H9 (cell line): ENCODE results near the gene CAB39L. TPM values are rescaled to one million over a fixed set of nuclear protein-coding genes. Genes with fewer than 3 reads are reported as not detected.

ENCODE experiments used
- DNase-seq: peaks from one replicate; pipeline ENCODE4 v3.0.0-alpha.2; 2017
- H2AFZ ChIP-seq: one replicate; pipeline ENCODE4 v1.6.1; 2013; ENCODE audit warnings: mild to moderate bottlenecking, low read length, control low read depth, moderate library complexity
- H2AK5ac ChIP-seq: 2 replicates; pipeline ENCODE4 v1.6.1; 2013; ENCODE audit warnings: low read length, control low read depth, mixed read lengths; ENCODE audit not compliant: insufficient read length
- H2BK120ac ChIP-seq: one replicate; pipeline ENCODE4 v1.6.1; 2013; ENCODE audit warnings: low read depth, mild to moderate bottlenecking, low read length, control low read depth, inconsistent platforms; ENCODE audit not compliant: poor library complexity, severe bottlenecking
- H2BK12ac ChIP-seq: 2 replicates; pipeline ENCODE4 v1.6.1; 2013; ENCODE audit warnings: low read length, control low read depth, mixed read lengths, low read depth; ENCODE audit not compliant: insufficient read length
- H2BK15ac ChIP-seq: 2 replicates; pipeline ENCODE4 v1.6.1; 2013; ENCODE audit warnings: low read depth, low read length, control low read depth
- H2BK20ac ChIP-seq: one replicate; pipeline ENCODE4 v1.6.1; 2013; ENCODE audit warnings: low read depth, mild to moderate bottlenecking, low read length, control low read depth, inconsistent platforms; ENCODE audit not compliant: poor library complexity, severe bottlenecking
- H2BK5ac ChIP-seq: 2 replicates; pipeline ENCODE4 v1.6.1; 2013; ENCODE audit warnings: low read length, control low read depth, mixed read lengths; ENCODE audit not compliant: insufficient read length
- H3K14ac ChIP-seq: 2 replicates; pipeline ENCODE4 v1.6.1; 2013; ENCODE audit warnings: low read length, control low read depth; ENCODE audit not compliant: insufficient read depth
- H3K18ac ChIP-seq: 2 replicates; pipeline ENCODE4 v1.6.1; 2013; ENCODE audit warnings: low read depth, mild to moderate bottlenecking, mixed read lengths, low read length, control low read depth; ENCODE audit not compliant: insufficient read length
- H3K23ac ChIP-seq: 2 replicates; pipeline ENCODE4 v1.6.1; 2013; ENCODE audit warnings: low read length, control low read depth, mixed read lengths, low read depth; ENCODE audit not compliant: insufficient read length
- H3K23me2 ChIP-seq: 2 replicates; pipeline ENCODE4 v1.6.1; 2013; ENCODE audit warnings: low read depth, mild to moderate bottlenecking, mixed read lengths, low read length, control low read depth; ENCODE audit not compliant: insufficient read length, poor library complexity, severe bottlenecking
- H3K27ac ChIP-seq: 2 replicates; pipeline ENCODE4 v1.5.1; 2013; ENCODE audit warnings: low read length, control low read depth, mixed read lengths, low read depth; ENCODE audit not compliant: insufficient read length
- H3K27me3 ChIP-seq: 2 replicates; pipeline ENCODE4 v1.6.1; 2013; ENCODE audit warnings: low read length, control low read depth, inconsistent platforms; ENCODE audit not compliant: insufficient read depth
- H3K4ac ChIP-seq: 2 replicates; pipeline ENCODE4 v1.6.1; 2013; ENCODE audit warnings: low read depth, mild to moderate bottlenecking, control low read depth, inconsistent platforms, low read length, moderate library complexity
- H3K4me1 ChIP-seq: 2 replicates; pipeline ENCODE4 v1.6.1; 2013; ENCODE audit warnings: low read length, control low read depth, inconsistent platforms; ENCODE audit not compliant: insufficient read depth
- H3K4me2 ChIP-seq: 2 replicates; pipeline ENCODE4 v1.6.1; 2013; ENCODE audit warnings: low read length, control low read depth, mixed read lengths; ENCODE audit not compliant: insufficient read length, insufficient read depth
- H3K56ac ChIP-seq: 2 replicates; pipeline ENCODE4 v1.6.1; 2013; ENCODE audit warnings: low read depth, mild to moderate bottlenecking, mixed read lengths, low read length, control low read depth; ENCODE audit not compliant: insufficient read length
- H3K79me1 ChIP-seq: 2 replicates; pipeline ENCODE4 v1.6.1; 2013; ENCODE audit warnings: low read depth, mild to moderate bottlenecking, moderate library complexity, low read length, control low read depth, inconsistent platforms; ENCODE audit not compliant: insufficient read depth, poor library complexity, severe bottlenecking
- H3K79me2 ChIP-seq: 2 replicates; pipeline ENCODE4 v1.6.1; 2013; ENCODE audit warnings: low read length, control low read depth, inconsistent platforms; ENCODE audit not compliant: insufficient read depth
- H3K9ac ChIP-seq: 2 replicates; pipeline ENCODE4 v1.6.1; 2013; ENCODE audit warnings: low read length, control low read depth, mixed read lengths; ENCODE audit not compliant: insufficient read length; ENCODE audit errors: extremely low read depth
- H3K9me3 ChIP-seq: one replicate; pipeline ENCODE4 v1.6.1; 2013; ENCODE audit warnings: low read depth, low read length, inconsistent platforms; ENCODE audit not compliant: control insufficient read depth
- H3T11ph ChIP-seq: one replicate; pipeline ENCODE4 v1.6.1; 2013; ENCODE audit warnings: mild to moderate bottlenecking, low read length, control low read depth, inconsistent platforms
- H4K20me1 ChIP-seq: one replicate; pipeline ENCODE4 v1.6.1; 2013; ENCODE audit not compliant: control insufficient read depth, insufficient read length, insufficient read depth
- H4K5ac ChIP-seq: 2 replicates; pipeline ENCODE4 v1.6.1; 2013; ENCODE audit warnings: low read depth, mild to moderate bottlenecking, mixed read lengths, low read length, control low read depth; ENCODE audit not compliant: insufficient read length
- H4K8ac ChIP-seq: replicated peaks from 2 replicates; pipeline ENCODE4 v1.6.1; 2013; ENCODE audit warnings: low read length, control low read depth, mixed read lengths, low read depth; ENCODE audit not compliant: insufficient read length
- H4K91ac ChIP-seq: 2 replicates; pipeline ENCODE4 v1.6.1; 2013; ENCODE audit warnings: low read depth, mild to moderate bottlenecking, moderate library complexity, mixed read lengths, low read length, control low read depth; ENCODE audit not compliant: insufficient read length
- H3K27ac Mint-ChIP-seq, 3 experiments: 2 replicates in 2 of 3; 3 replicates in 1 of 3; pipeline ENCODE4 v1.8.0; 2020 to 2021; ENCODE audit warnings: mixed read lengths in 3 of 3, mild to moderate bottlenecking in 1 of 3, moderate library complexity in 1 of 3
- H3K27me3 Mint-ChIP-seq: 2 replicates; pipeline ENCODE4 v1.8.0; 2021; ENCODE audit warnings: low read depth, mild to moderate bottlenecking, moderate library complexity, mixed read lengths
- H3K36me3 Mint-ChIP-seq, 3 experiments: 2 replicates in 2 of 3; 3 replicates in 1 of 3; pipeline ENCODE4 v1.8.0; 2020 to 2021; ENCODE audit warnings: low read depth in 3 of 3, mixed read lengths in 3 of 3; ENCODE audit not compliant: insufficient read depth in 1 of 3
- H3K4me1 Mint-ChIP-seq, 2 experiments: 2 replicates each; pipeline ENCODE4 v1.8.0; 2020; ENCODE audit warnings: mixed read lengths in 2 of 2
- H3K4me3 Mint-ChIP-seq, 2 experiments: 2 replicates in 1 of 2; 3 replicates in 1 of 2; pipeline ENCODE4 v1.8.0; 2020 to 2021; ENCODE audit warnings: mild to moderate bottlenecking in 2 of 2, mixed read lengths in 2 of 2, moderate library complexity in 1 of 2
- H3K9me3 Mint-ChIP-seq, 2 experiments: 2 replicates in 1 of 2; 3 replicates in 1 of 2; pipeline ENCODE4 v1.8.0; 2020; ENCODE audit warnings: mild to moderate bottlenecking in 2 of 2, mixed read lengths in 2 of 2, moderate library complexity in 1 of 2
- CTCF ChIP-seq: fragments of 200-600 bp; sonication (generic); conservative IDR thresholded peaks from 3 replicates; pipeline ENCODE4 v1.8.0; 2021; ENCODE audit warnings: antibody characterized with exemption, mild to moderate bottlenecking
- WGBS: extraction: QIAGEN DNeasy Blood & Tissue Kit; methylation state at CpG from one replicate; pipeline ENCODE4 v1.1.7; 2013; ENCODE audit warnings: missing lambda C conversion rate, low lambda C conversion rate, mixed read lengths; ENCODE audit not compliant: insufficient read length; ENCODE audit errors: extremely low coverage; 5-methylcytosine and 5-hydroxymethylcytosine counted together
- total RNA-seq: library from RNA; stranded (reverse); gene quantifications from 2 replicates; pipeline ENCODE4 v1.2.1, GENCODE V29; 2021

The CAB39L gene
- total RNA-seq, 1 experiment from 2014 or later: 6.0 TPM

DNA sequence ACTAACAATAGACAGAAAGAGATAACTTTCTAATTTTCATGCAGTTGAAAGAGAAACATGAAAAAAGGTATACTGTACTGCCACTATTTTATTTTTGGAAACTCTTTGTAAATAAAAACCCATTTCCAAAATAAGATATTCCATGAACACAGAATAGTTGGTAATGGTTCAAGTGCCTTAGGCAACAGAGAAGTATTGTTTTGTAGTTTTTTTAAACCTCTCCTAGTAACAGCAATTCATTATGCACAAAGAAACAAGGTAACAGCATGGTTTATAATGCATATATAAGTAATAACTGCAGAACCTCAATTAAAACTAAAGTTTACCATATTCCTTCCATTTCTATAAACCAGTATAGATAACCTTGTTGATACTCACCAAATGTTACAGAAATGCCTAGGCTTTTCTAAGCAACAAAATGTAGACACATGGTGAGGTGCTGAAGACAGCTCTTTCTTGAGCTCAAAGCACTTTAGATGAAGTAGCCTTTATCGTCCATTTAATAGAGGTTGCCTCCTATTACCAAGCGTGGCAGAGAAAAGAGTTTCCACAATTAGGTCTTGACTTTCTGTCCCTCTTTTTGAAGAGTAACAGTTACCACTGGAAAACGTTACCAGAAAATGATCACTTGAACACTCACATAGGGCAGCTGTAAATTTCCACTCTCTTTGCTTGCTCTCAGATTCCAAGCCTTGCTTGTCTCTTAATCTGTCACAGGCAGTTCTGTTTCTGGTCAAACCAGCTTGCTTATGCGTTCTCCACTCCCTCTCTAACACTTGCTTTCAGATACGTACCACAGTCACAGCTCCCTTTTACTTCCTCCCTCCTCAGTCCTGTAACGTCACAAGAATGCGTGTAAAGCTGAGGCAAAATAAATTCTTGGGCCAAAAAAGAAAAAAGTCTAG, 42.9 kb downstream of the CAB39L start:
- Histone ChIP-seq H3K4me2 (peak overlapping the region; percentile 26), H2BK5ac (no peak overlapping the region), H3K4ac (no peak overlapping the region), H2AFZ (no peak overlapping the region), H3K79me2 (no peaks in the 10 kb centered on the region), H3K79me1 (no peaks in the 10 kb centered on the region), H3K56ac (no peak overlapping the region), H3K9me3 (no peaks in the 10 kb centered on the region), H3K14ac (no peak overlapping the region), H2AK5ac (no peak overlapping the region), H2BK20ac (no peak overlapping the region), H2BK12ac (no peak overlapping the region), H4K20me1 (no peaks in the 10 kb centered on the region), H4K8ac (no peak overlapping the region), H3K23me2 (no peaks in the 10 kb centered on the region), H3K18ac (no peak overlapping the region), H3K4me1 (no peaks in the 10 kb centered on the region), H3K27me3 (no peaks in the 10 kb centered on the region), H3T11ph (no peak overlapping the region), H3K27ac (no peak overlapping the region), H3K9ac (no peak overlapping the region), H3K23ac (no peak overlapping the region), H2BK120ac (no peak overlapping the region), H4K91ac (no peak overlapping the region), H2BK15ac (no peak overlapping the region), H4K5ac (no peak overlapping the region)
- no CpG with 5 or more reads among the region's 7 CpGs for WGBS
- no peak for DNase-seq
- Mint-ChIP-seq H3K4me3 (no peak overlapping the region), H3K36me3 (no peaks in the 10 kb centered on the region), H3K4me1 (peaks cover 7 to 8% of the 10 kb centered on the region in 2 experiments), H3K27me3 (no peaks in the 10 kb centered on the region; the same call in none of the 2 replicates), H3K27ac (no peak overlapping the region; a peak in 1 of 7 replicates), H3K9me3 (no peaks in the 10 kb centered on the region)
- TF ChIP-seq CTCF: no peak
